Stimulated activated naive B cell treated with anti-CD40 and anti-IgM and Interleukin-4, amounts not matched to agents 10 μg/mL and 1 μg/mL and 100 μg/mL, for 72 hours (primary cell): ENCODE results near the gene CNTNAP1.

ENCODE experiments used
- ATAC-seq, 2 donors: fragments of 150-1000 bp; cut with Tn5 transposase; replicated peaks; 2 replicates each; pipeline ENCODE4 v1.10.0; 2021; ENCODE audit warnings: moderate library complexity in 1 of 2
- DNase-seq: peaks from one replicate; pipeline ENCODE4 v3.0.0; 2021
- H3K27ac Mint-ChIP-seq: one replicate; pipeline ENCODE4 v1.8.0; 2022; ENCODE audit warnings: mild to moderate bottlenecking, mixed read lengths
- H3K27me3 Mint-ChIP-seq, 2 donors: one replicate each; pipeline ENCODE4 v1.8.0; 2022; ENCODE audit warnings: mixed read lengths in 2 of 2
- H3K36me3 Mint-ChIP-seq, 2 donors: one replicate each; pipeline ENCODE4 v1.8.0; 2022; ENCODE audit warnings: mixed read lengths in 2 of 2, mild to moderate bottlenecking in 1 of 2
- H3K4me1 Mint-ChIP-seq, 2 donors: one replicate each; pipeline ENCODE4 v1.8.0; 2022; ENCODE audit warnings: mixed read lengths in 2 of 2, mild to moderate bottlenecking in 1 of 2
- H3K4me3 Mint-ChIP-seq, 2 donors: one replicate each; pipeline ENCODE4 v1.8.0; 2022; ENCODE audit warnings: mild to moderate bottlenecking in 2 of 2, mixed read lengths in 2 of 2, moderate library complexity in 1 of 2
- H3K9me3 Mint-ChIP-seq, 2 donors: one replicate each; pipeline ENCODE4 v1.8.0; 2022; ENCODE audit warnings: mixed read lengths in 2 of 2, mild to moderate bottlenecking in 1 of 2

CNTNAP1 gene

GRCh38 chr17:42748908-42749798 lies 66.8 kb downstream of the CNTNAP1 start:
- Mint-ChIP-seq H3K27me3 (peaks cover 11 to 19% of the 10 kb centered on the region in 2 donors), H3K27ac (no peak overlapping the region), H3K9me3 (no peaks in the 10 kb centered on the region), H3K4me1 (peaks cover 9 to 21% of the 10 kb centered on the region in 2 donors), H3K4me3 (no peak overlapping the region), H3K36me3 (no peaks in the 10 kb centered on the region)
- no peak for ATAC-seq
- DNase-seq = no peak
